ENCODE measurements around the gene WNT10A. TPM values are rescaled to one million over a fixed set of nuclear protein-coding genes. Genes with fewer than 3 reads are reported as not detected.

Gene WNT10A
- total RNA-seq, 4 donors from 2014 or later = 14.3 to 20.7 (median 16.3) TPM

- TF ChIP-seq POLR2A (IDR thresholded peaks at IDR 0.05) (no peak), EP300 (IDR thresholded peaks at IDR 0.05) (no peak), POLR2AphosphoS5 (IDR thresholded peaks at IDR 0.05) (no peak), CTCF (IDR thresholded peaks at IDR 0.05) (no peak)
- Histone ChIP-seq H3K27me3 (peaks cover 14% of the 10 kb centered on the region), H3K4me3 (peak overlapping the region; percentile 70), H3K4me1 (peaks cover 13% of the 10 kb centered on the region), H3K9me3 (no peaks in the 10 kb centered on the region), H3K27ac (no peak overlapping the region), H3K36me3 (no peaks in the 10 kb centered on the region)
- peak; percentile 94 for DNase-seq (ENCODE audit: low spot score in 2 of 2)
- WGBS = under 1% methylated on average over 25 of the region's 58 CpGs
Observed at GRCh38 chr2:218908721-218909619, 28.3 kb downstream of the WNT10A start.

GRCh38 chr2:218910741-218911140, 30.1 kb downstream of the WNT10A start:
- Histone ChIP-seq H3K27ac (no peak overlapping the region), H3K4me3 (no peak overlapping the region), H3K27me3 (peaks cover 6% of the 10 kb centered on the region), H3K9me3 (no peaks in the 10 kb centered on the region), H3K36me3 (no peaks in the 10 kb centered on the region), H3K4me1 (peaks cover 13% of the 10 kb centered on the region)
- TF ChIP-seq CTCF (IDR thresholded peaks at IDR 0.05) = no peak
- no peak for TF ChIP-seq POLR2AphosphoS5 (IDR thresholded peaks at IDR 0.05)
- no peak for TF ChIP-seq EP300 (IDR thresholded peaks at IDR 0.05)
- no peak for TF ChIP-seq POLR2A (IDR thresholded peaks at IDR 0.05)
- 89% methylated on average over 6 of the region's 6 CpGs for WGBS
- DNase-seq (ENCODE audit: low spot score in 2 of 2) = no peak

- Histone ChIP-seq H3K27me3 (peaks cover 25% of the 10 kb centered on the region), H3K4me1 (no peaks in the 10 kb centered on the region), H3K27ac (no peak overlapping the region), H3K36me3 (no peaks in the 10 kb centered on the region), H3K4me3 (no peak overlapping the region), H3K9me3 (no peaks in the 10 kb centered on the region)
- 100% methylated on average over 1 of the region's 1 CpG for WGBS
- no peak for DNase-seq (ENCODE audit: low spot score in 2 of 2)
- TF ChIP-seq CTCF (IDR thresholded peaks at IDR 0.05) (no peak), POLR2A (IDR thresholded peaks at IDR 0.05) (no peak), POLR2AphosphoS5 (IDR thresholded peaks at IDR 0.05) (no peak), EP300 (IDR thresholded peaks at IDR 0.05) (no peak)
Observed at GRCh38 chr2:218920504-218920903, 39.9 kb downstream of the WNT10A start.

- no peaks in the 10 kb centered on the region for H3K4me1 ChIP-seq
- H3K9me3 ChIP-seq = no peaks in the 10 kb centered on the region
- H3K27me3 ChIP-seq = peaks cover 26% of the 10 kb centered on the region
- TF ChIP-seq CTCF (IDR thresholded peaks at IDR 0.05) (no peak), EP300 (IDR thresholded peaks at IDR 0.05) (no peak), POLR2A (IDR thresholded peaks at IDR 0.05) (no peak), POLR2AphosphoS5 (IDR thresholded peaks at IDR 0.05) (no peak)
- H3K4me3 ChIP-seq = no peak overlapping the region
- no peak overlapping the region for H3K27ac ChIP-seq
- H3K36me3 ChIP-seq = no peaks in the 10 kb centered on the region
- WGBS = 91% methylated on average over 2 of the region's 2 CpGs
- DNase-seq (ENCODE audit: low spot score in 2 of 2) = no peak
Observed at GRCh38 chr2:218924757-218925156, 44.1 kb downstream of the WNT10A start.

- Histone ChIP-seq H3K36me3 (no peaks in the 10 kb centered on the region), H3K9me3 (no peaks in the 10 kb centered on the region), H3K4me1 (no peaks in the 10 kb centered on the region), H3K27ac (no peak overlapping the region), H3K4me3 (no peak overlapping the region), H3K27me3 (peaks cover 29% of the 10 kb centered on the region)
- WGBS = 71% methylated on average over 2 of the region's 2 CpGs
- no peak for DNase-seq (ENCODE audit: low spot score in 2 of 2)
- TF ChIP-seq CTCF (IDR thresholded peaks at IDR 0.05) = no peak
- no peak for TF ChIP-seq EP300 (IDR thresholded peaks at IDR 0.05)
- no peak for TF ChIP-seq POLR2A (IDR thresholded peaks at IDR 0.05)
- TF ChIP-seq POLR2AphosphoS5 (IDR thresholded peaks at IDR 0.05) = no peak
Observed at GRCh38 chr2:218925434-218925833, 44.8 kb downstream of the WNT10A start.

All from suprapubic skin (tissue), 4 donors.